Posterior vena cava (tissue), 2 donors: ENCODE measurements around the gene PPP1R37. TPM values are rescaled to one million over a fixed set of nuclear protein-coding genes. Genes with fewer than 3 reads are reported as not detected.

Source experiments
- DNase-seq: peaks from one replicate; pipeline ENCODE4 v3.0.0-alpha.2; 2020; ENCODE audit warnings: low spot score
- intact Hi-C, 2 donors: fragments of 100-400 bp; cut with DNase I; formaldehyde crosslinking; loops; one replicate each; pipeline versions ENCODE4 v1.14.1 to v1.14.2; 2022 to 2023
- total RNA-seq, 2 donors: library from RNA; stranded (reverse); fragmentation: NEBNext Ultra II Directional; extraction: Animal tissue kit (Norgen Biotek cat#: 25700); gene quantifications; one replicate each; pipeline ENCODE4 v1.2.1, GENCODE V29; 2021
- donor health status: DM: yes; HTN: yes; CAD: no.
- donor health status: DM: yes; HTN: yes; CAD: no.

The PPP1R37 gene
- total RNA-seq, 2 donors from 2014 or later = 15.2 to 16.2 TPM

DNA sequence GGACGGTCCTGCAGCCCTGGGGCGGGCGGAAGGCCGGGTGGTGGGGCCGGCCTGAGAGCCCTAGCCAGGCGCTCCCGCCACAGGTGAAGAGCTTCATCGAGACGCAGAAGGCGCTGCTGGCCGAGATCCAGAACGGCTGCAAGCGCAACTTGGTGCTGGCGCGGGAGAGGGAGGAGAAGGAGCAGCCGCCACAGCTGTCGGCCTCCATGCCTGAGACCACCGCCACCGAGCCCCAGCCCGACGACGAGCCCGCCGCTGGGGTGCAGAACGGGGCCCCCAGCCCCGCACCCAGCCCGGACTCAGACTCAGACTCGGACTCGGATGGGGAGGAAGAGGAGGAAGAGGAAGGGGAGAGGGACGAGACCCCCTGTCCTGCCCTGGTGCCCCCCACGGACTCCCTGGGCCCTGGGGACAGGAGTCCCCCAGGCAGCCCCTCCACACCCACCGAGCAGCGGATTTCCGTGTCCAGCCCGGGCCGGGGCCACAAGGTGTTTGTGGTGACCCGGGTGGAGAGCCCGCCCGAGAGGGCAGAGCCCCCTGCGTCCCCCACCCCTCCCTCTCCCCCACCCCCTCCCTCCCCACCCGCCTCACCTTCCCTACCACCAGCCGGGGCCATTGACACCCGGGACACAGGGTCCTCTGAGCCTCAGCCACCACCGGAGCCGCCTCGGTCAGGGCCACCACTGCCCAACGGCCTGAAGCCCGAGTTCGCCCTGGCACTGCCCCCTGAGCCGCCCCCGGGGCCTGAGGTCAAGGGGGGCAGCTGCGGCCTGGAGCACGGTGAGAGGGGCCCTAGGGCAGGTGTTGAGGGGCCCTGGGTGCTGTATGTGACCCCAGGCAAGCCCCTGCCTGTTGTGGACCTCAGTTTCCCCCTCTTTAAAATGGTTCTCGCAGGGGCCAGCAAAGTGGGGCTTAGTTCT is 52.6 kb downstream of the PPP1R37 start:
- intact Hi-C loops = no loop called here
- no peak for DNase-seq

- no peak for DNase-seq
- intact Hi-C loops = no loop called here
Measured at GRCh38 chr19:45146251-45146650, 53.3 kb downstream of the PPP1R37 start.

- DNase-seq = no peak
- intact Hi-C loops = no loop called here
Measured at GRCh38 chr19:45146741-45147205, 53.8 kb downstream of the PPP1R37 start.

- no peak for DNase-seq
- intact Hi-C loops = no loop called here
Measured at GRCh38 chr19:45147835-45148676, 55.1 kb downstream of the PPP1R37 start.

DNA sequence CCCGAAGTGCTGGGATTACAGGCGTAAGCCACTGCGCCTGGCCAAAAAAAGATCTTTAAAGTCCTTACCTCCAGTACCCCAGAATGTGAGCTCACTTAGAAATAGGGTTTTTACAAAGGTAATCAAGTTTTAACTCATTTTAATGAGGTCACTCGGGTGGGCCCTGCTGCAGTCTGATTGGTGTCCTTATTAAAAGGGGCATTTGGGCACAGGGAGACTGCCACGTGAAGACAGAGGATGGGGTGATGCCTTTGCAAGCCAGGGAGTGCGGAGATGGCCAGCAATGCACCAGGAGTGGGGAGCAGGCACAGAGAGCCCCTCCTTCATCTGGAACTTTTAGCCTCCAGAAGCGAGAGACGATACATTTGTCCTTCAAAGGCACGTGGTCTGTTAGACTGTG is 56.1 kb downstream of the PPP1R37 start:
- intact Hi-C loops = no loop called here
- DNase-seq = no peak

- intact Hi-C loops = no loop called here
- no peak for DNase-seq
Measured at GRCh38 chr19:45150180-45150579, 57.2 kb downstream of the PPP1R37 start.

- DNase-seq = no peak
- intact Hi-C loops = no loop called here
Measured at GRCh38 chr19:45150751-45151281, 57.8 kb downstream of the PPP1R37 start.

- no peak for DNase-seq
- intact Hi-C loops = no loop called here
Measured at GRCh38 chr19:45151320-45151719, 58.3 kb downstream of the PPP1R37 start.

DNA sequence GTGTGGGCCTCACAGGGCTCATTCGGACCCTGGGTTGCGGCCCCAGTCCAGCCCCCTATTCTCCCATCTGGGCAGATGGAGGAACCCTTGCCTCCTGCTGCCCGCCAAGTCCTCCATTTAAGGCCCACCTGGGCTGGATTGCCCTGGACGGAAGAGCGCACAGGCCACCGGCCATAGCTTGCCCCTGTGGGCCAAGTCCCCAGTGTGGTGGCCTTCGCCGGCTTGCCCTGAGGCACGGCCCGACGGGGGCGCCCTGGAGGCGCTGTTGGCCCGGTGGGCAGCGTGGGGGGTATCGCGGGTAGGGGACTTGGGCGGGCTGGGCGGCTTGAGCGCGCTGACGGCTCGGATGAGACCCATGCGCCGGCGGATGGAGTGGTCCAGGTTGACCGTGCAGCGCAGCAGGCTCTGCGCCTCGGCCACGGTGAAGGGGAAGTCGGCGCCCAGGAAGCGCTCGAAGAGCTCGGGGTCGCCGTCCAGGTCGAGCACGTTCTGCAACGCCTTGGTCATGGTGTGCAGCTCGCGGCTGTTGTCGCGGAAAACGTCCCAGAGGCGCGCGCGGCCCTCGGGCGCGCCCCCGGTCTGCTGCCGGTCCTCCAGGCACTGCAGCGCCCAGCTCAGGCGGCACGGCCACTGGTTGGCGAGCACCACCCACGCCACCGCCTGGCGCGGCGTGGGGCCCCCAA is 59.0 kb downstream of the PPP1R37 start:
- no peak for DNase-seq
- intact Hi-C loops = no loop called here

- no peak for DNase-seq
- intact Hi-C loops = no loop called here
Measured at GRCh38 chr19:45152504-45153338, 59.7 kb downstream of the PPP1R37 start.

- no peak for DNase-seq
- intact Hi-C loops = no loop called here
Measured at GRCh38 chr19:45153339-45154063, 60.5 kb downstream of the PPP1R37 start.

DNA sequence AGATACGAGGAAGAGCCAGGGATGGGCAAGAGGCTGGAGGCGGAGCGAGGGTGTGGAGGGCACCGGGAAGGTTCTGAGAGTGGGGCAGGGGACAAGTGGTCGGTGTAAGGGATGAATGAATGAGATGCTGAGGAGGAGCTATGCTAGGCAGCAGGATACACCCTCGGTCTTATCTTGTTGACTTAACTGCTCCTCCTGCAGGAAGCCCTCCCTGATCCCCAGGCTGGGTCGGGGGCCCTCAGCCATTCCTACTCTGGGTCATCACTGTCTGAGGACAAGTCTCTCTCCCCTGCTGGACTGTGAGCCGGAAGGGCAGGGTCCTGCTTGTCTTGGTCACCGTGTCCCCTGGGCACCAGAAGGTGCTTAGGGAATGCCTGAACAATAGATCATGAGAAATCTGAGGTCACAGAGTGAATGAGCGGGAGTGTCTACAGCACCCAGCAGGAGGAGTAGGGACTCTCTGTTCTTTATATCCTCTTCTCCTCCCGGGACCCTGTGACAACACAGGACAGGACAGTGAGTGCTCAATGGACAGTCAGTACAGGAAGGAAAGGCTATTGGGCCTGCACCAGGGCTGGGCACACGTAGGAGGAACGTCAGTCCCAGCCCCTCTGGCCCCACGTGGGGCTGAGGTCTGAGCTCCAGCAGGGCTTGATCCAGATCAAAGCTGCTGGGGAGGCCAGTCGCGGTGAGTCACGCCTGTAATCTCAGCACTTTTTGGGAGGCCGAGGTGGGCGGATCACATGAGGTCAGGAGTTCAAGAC is 61.3 kb downstream of the PPP1R37 start:
- intact Hi-C loops = no loop called here
- no peak for DNase-seq

DNA sequence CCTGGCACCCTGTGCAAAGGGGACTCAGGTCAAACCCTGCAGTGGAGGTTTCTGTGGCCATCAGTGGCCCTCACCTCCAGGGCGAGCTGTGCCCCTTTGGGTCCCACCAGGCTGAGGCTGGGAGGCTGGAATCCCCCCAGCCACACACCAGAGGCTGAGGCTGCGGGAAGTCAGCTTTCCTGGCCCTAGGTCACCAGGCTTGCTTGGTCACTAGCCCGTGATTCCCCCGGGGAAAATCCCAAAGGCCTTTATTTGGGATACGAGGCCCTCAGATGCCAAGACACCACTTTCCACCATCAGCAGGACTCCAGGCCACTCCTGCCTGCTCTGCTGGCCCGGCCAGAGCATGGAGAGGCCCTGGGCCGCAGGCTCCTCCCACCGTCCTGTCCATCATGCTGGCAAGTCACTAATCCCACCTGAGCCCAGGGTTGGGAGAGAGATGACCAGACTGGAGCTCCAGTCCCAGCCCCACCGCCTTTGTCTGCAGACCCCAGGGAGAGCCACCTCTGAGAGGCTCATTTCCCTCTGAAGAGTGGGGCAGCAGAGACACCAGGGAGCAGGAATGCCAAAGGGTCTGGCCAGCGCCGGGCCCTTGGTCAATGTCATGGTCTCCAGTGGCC is 63.1 kb downstream of the PPP1R37 start:
- no peak for DNase-seq
- intact Hi-C loops = no loop called here

DNA sequence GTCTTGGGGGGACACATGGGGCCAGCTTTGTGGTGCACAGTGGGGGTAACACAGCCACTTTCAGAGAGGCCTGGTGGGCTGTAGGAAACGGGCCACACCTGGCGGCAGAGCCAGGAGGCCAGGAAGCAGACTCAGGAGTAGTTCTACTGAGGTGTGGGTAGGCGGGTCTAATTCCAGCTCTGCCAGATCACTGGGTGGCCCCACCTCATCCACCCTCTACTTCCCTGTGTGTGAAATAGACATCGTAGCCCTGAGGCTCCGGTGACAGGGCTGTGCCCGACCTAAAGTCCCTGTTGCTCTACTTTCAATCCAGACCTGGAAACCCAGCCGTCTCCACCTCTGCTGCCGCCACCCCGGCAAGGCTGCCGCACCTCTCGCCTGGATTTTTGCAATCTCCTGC is 63.8 kb downstream of the PPP1R37 start:
- intact Hi-C loops = no loop called here
- no peak for DNase-seq

- DNase-seq = no peak
- intact Hi-C loops = no loop called here
Measured at GRCh38 chr19:45158503-45159209, 65.7 kb downstream of the PPP1R37 start.
